H9 (cell line): ENCODE data around the gene TXNRD1. TPM values are rescaled to one million over a fixed set of nuclear protein-coding genes. Genes with fewer than 3 reads are reported as not detected.

ENCODE experiments used
- DNase-seq: peaks from one replicate; pipeline ENCODE4 v3.0.0-alpha.2; 2017
- H2AFZ ChIP-seq: one replicate; pipeline ENCODE4 v1.6.1; 2013; ENCODE audit warnings: mild to moderate bottlenecking, low read length, control low read depth, moderate library complexity
- H2AK5ac ChIP-seq: 2 replicates; pipeline ENCODE4 v1.6.1; 2013; ENCODE audit warnings: low read length, control low read depth, mixed read lengths; ENCODE audit not compliant: insufficient read length
- H2BK120ac ChIP-seq: one replicate; pipeline ENCODE4 v1.6.1; 2013; ENCODE audit warnings: low read depth, mild to moderate bottlenecking, low read length, control low read depth, inconsistent platforms; ENCODE audit not compliant: poor library complexity, severe bottlenecking
- H2BK12ac ChIP-seq: 2 replicates; pipeline ENCODE4 v1.6.1; 2013; ENCODE audit warnings: low read length, control low read depth, mixed read lengths, low read depth; ENCODE audit not compliant: insufficient read length
- H2BK15ac ChIP-seq: 2 replicates; pipeline ENCODE4 v1.6.1; 2013; ENCODE audit warnings: low read depth, low read length, control low read depth
- H2BK20ac ChIP-seq: one replicate; pipeline ENCODE4 v1.6.1; 2013; ENCODE audit warnings: low read depth, mild to moderate bottlenecking, low read length, control low read depth, inconsistent platforms; ENCODE audit not compliant: poor library complexity, severe bottlenecking
- H2BK5ac ChIP-seq: 2 replicates; pipeline ENCODE4 v1.6.1; 2013; ENCODE audit warnings: low read length, control low read depth, mixed read lengths; ENCODE audit not compliant: insufficient read length
- H3K14ac ChIP-seq: 2 replicates; pipeline ENCODE4 v1.6.1; 2013; ENCODE audit warnings: low read length, control low read depth; ENCODE audit not compliant: insufficient read depth
- H3K18ac ChIP-seq: 2 replicates; pipeline ENCODE4 v1.6.1; 2013; ENCODE audit warnings: low read depth, mild to moderate bottlenecking, mixed read lengths, low read length, control low read depth; ENCODE audit not compliant: insufficient read length
- H3K23ac ChIP-seq: 2 replicates; pipeline ENCODE4 v1.6.1; 2013; ENCODE audit warnings: low read length, control low read depth, mixed read lengths, low read depth; ENCODE audit not compliant: insufficient read length
- H3K23me2 ChIP-seq: 2 replicates; pipeline ENCODE4 v1.6.1; 2013; ENCODE audit warnings: low read depth, mild to moderate bottlenecking, mixed read lengths, low read length, control low read depth; ENCODE audit not compliant: insufficient read length, poor library complexity, severe bottlenecking
- H3K27ac ChIP-seq: 2 replicates; pipeline ENCODE4 v1.5.1; 2013; ENCODE audit warnings: low read length, control low read depth, mixed read lengths, low read depth; ENCODE audit not compliant: insufficient read length
- H3K27me3 ChIP-seq: 2 replicates; pipeline ENCODE4 v1.6.1; 2013; ENCODE audit warnings: low read length, control low read depth, inconsistent platforms; ENCODE audit not compliant: insufficient read depth
- H3K4ac ChIP-seq: 2 replicates; pipeline ENCODE4 v1.6.1; 2013; ENCODE audit warnings: low read depth, mild to moderate bottlenecking, control low read depth, inconsistent platforms, low read length, moderate library complexity
- H3K4me1 ChIP-seq: 2 replicates; pipeline ENCODE4 v1.6.1; 2013; ENCODE audit warnings: low read length, control low read depth, inconsistent platforms; ENCODE audit not compliant: insufficient read depth
- H3K4me2 ChIP-seq: 2 replicates; pipeline ENCODE4 v1.6.1; 2013; ENCODE audit warnings: low read length, control low read depth, mixed read lengths; ENCODE audit not compliant: insufficient read length, insufficient read depth
- H3K56ac ChIP-seq: 2 replicates; pipeline ENCODE4 v1.6.1; 2013; ENCODE audit warnings: low read depth, mild to moderate bottlenecking, mixed read lengths, low read length, control low read depth; ENCODE audit not compliant: insufficient read length
- H3K79me1 ChIP-seq: 2 replicates; pipeline ENCODE4 v1.6.1; 2013; ENCODE audit warnings: low read depth, mild to moderate bottlenecking, moderate library complexity, low read length, control low read depth, inconsistent platforms; ENCODE audit not compliant: insufficient read depth, poor library complexity, severe bottlenecking
- H3K79me2 ChIP-seq: 2 replicates; pipeline ENCODE4 v1.6.1; 2013; ENCODE audit warnings: low read length, control low read depth, inconsistent platforms; ENCODE audit not compliant: insufficient read depth
- H3K9ac ChIP-seq: 2 replicates; pipeline ENCODE4 v1.6.1; 2013; ENCODE audit warnings: low read length, control low read depth, mixed read lengths; ENCODE audit not compliant: insufficient read length; ENCODE audit errors: extremely low read depth
- H3K9me3 ChIP-seq: one replicate; pipeline ENCODE4 v1.6.1; 2013; ENCODE audit warnings: low read depth, low read length, inconsistent platforms; ENCODE audit not compliant: control insufficient read depth
- H3T11ph ChIP-seq: one replicate; pipeline ENCODE4 v1.6.1; 2013; ENCODE audit warnings: mild to moderate bottlenecking, low read length, control low read depth, inconsistent platforms
- H4K20me1 ChIP-seq: one replicate; pipeline ENCODE4 v1.6.1; 2013; ENCODE audit not compliant: control insufficient read depth, insufficient read length, insufficient read depth
- H4K5ac ChIP-seq: 2 replicates; pipeline ENCODE4 v1.6.1; 2013; ENCODE audit warnings: low read depth, mild to moderate bottlenecking, mixed read lengths, low read length, control low read depth; ENCODE audit not compliant: insufficient read length
- H4K8ac ChIP-seq: replicated peaks from 2 replicates; pipeline ENCODE4 v1.6.1; 2013; ENCODE audit warnings: low read length, control low read depth, mixed read lengths, low read depth; ENCODE audit not compliant: insufficient read length
- H4K91ac ChIP-seq: 2 replicates; pipeline ENCODE4 v1.6.1; 2013; ENCODE audit warnings: low read depth, mild to moderate bottlenecking, moderate library complexity, mixed read lengths, low read length, control low read depth; ENCODE audit not compliant: insufficient read length
- H3K27ac Mint-ChIP-seq, 3 experiments: 2 replicates in 2 of 3; 3 replicates in 1 of 3; pipeline ENCODE4 v1.8.0; 2020 to 2021; ENCODE audit warnings: mixed read lengths in 3 of 3, mild to moderate bottlenecking in 1 of 3, moderate library complexity in 1 of 3
- H3K27me3 Mint-ChIP-seq: 2 replicates; pipeline ENCODE4 v1.8.0; 2021; ENCODE audit warnings: low read depth, mild to moderate bottlenecking, moderate library complexity, mixed read lengths
- H3K36me3 Mint-ChIP-seq, 3 experiments: 2 replicates in 2 of 3; 3 replicates in 1 of 3; pipeline ENCODE4 v1.8.0; 2020 to 2021; ENCODE audit warnings: low read depth in 3 of 3, mixed read lengths in 3 of 3; ENCODE audit not compliant: insufficient read depth in 1 of 3
- H3K4me1 Mint-ChIP-seq, 2 experiments: 2 replicates each; pipeline ENCODE4 v1.8.0; 2020; ENCODE audit warnings: mixed read lengths in 2 of 2
- H3K4me3 Mint-ChIP-seq, 2 experiments: 2 replicates in 1 of 2; 3 replicates in 1 of 2; pipeline ENCODE4 v1.8.0; 2020 to 2021; ENCODE audit warnings: mild to moderate bottlenecking in 2 of 2, mixed read lengths in 2 of 2, moderate library complexity in 1 of 2
- H3K9me3 Mint-ChIP-seq, 2 experiments: 2 replicates in 1 of 2; 3 replicates in 1 of 2; pipeline ENCODE4 v1.8.0; 2020; ENCODE audit warnings: mild to moderate bottlenecking in 2 of 2, mixed read lengths in 2 of 2, moderate library complexity in 1 of 2
- whole genome bisulfite sequencing: extraction: QIAGEN DNeasy Blood & Tissue Kit; methylation state at CpG from one replicate; pipeline ENCODE4 v1.1.7; 2013; ENCODE audit warnings: missing lambda C conversion rate, low lambda C conversion rate, mixed read lengths; ENCODE audit not compliant: insufficient read length; ENCODE audit errors: extremely low coverage; 5-methylcytosine and 5-hydroxymethylcytosine counted together
- total RNA-seq: library from RNA; stranded (reverse); gene quantifications from 2 replicates; pipeline ENCODE4 v1.2.1, GENCODE V29; 2021
- TF ChIP-seq, protein P1 (sequence below): fragments of 200-600 bp; sonication (generic); conservative IDR thresholded peaks from 3 replicates; pipeline ENCODE4 v1.8.0; 2021; ENCODE audit warnings: antibody characterized with exemption, mild to moderate bottlenecking

The TXNRD1 gene
- total RNA-seq, 1 experiment from 2014 or later, result 100 TPM

- no peaks in the 10 kb centered on the region for H3K23me2 ChIP-seq
- DNase-seq, result peak; percentile 43
- no peaks in the 10 kb centered on the region for H4K20me1 ChIP-seq
- H4K8ac ChIP-seq, result no peak overlapping the region
- no peak overlapping the region for H2BK15ac ChIP-seq
- peaks cover 9% of the 10 kb centered on the region for H3K4me1 ChIP-seq
- H3K27ac ChIP-seq, result peak overlapping the region; percentile 33
- no peak overlapping the region; a peak in 1 of 5 replicates for H3K4me3 Mint-ChIP-seq
- peaks cover 11 to 30% (median 26%) of the 10 kb centered on the region in 3 experiments; a peak in 6 of 7 replicates for H3K36me3 Mint-ChIP-seq
- H3K14ac ChIP-seq, result no peak overlapping the region
- H3K18ac ChIP-seq, result no peak overlapping the region
- TF ChIP-seq, protein P1, sequence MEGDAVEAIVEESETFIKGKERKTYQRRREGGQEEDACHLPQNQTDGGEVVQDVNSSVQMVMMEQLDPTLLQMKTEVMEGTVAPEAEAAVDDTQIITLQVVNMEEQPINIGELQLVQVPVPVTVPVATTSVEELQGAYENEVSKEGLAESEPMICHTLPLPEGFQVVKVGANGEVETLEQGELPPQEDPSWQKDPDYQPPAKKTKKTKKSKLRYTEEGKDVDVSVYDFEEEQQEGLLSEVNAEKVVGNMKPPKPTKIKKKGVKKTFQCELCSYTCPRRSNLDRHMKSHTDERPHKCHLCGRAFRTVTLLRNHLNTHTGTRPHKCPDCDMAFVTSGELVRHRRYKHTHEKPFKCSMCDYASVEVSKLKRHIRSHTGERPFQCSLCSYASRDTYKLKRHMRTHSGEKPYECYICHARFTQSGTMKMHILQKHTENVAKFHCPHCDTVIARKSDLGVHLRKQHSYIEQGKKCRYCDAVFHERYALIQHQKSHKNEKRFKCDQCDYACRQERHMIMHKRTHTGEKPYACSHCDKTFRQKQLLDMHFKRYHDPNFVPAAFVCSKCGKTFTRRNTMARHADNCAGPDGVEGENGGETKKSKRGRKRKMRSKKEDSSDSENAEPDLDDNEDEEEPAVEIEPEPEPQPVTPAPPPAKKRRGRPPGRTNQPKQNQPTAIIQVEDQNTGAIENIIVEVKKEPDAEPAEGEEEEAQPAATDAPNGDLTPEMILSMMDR, result no peak
- H2BK20ac ChIP-seq, result no peak overlapping the region
- H3T11ph ChIP-seq, result no peak overlapping the region
- no peak overlapping the region for H4K91ac ChIP-seq
- H3K4ac ChIP-seq, result no peak overlapping the region
- H3K4me2 ChIP-seq, result peak overlapping the region; percentile 20
- no peak overlapping the region for H2AK5ac ChIP-seq
- H3K9me3 ChIP-seq, result no peaks in the 10 kb centered on the region
- H2BK5ac ChIP-seq, result no peak overlapping the region
- H3K79me2 ChIP-seq, result no peaks in the 10 kb centered on the region
- no peaks in the 10 kb centered on the region for H3K79me1 ChIP-seq
- H3K56ac ChIP-seq, result no peak overlapping the region
- no peaks in the 10 kb centered on the region for H3K27me3 ChIP-seq
- H3K27me3 Mint-ChIP-seq, result no peaks in the 10 kb centered on the region; the same call in 1 of the 2 replicates
- H4K5ac ChIP-seq, result no peak overlapping the region
- no peak overlapping the region for H2AFZ ChIP-seq
- H3K9ac ChIP-seq, result no peak overlapping the region
- peak overlapping the region; percentile 37 to 87 (median 58); a peak in 6 of 7 replicates for H3K27ac Mint-ChIP-seq
- no CpG with 5 or more reads among the region's 4 CpGs for WGBS
- H2BK12ac ChIP-seq, result no peak overlapping the region
- H3K4me1 Mint-ChIP-seq, result peaks cover 15 to 25% of the 10 kb centered on the region in 2 experiments
- no peaks in the 10 kb centered on the region for H3K9me3 Mint-ChIP-seq
- no peak overlapping the region for H2BK120ac ChIP-seq
- H3K23ac ChIP-seq, result no peak overlapping the region
Observed at GRCh38 chr12:104351057-104351983, 135.7 kb downstream of the TXNRD1 start.
